NCI-H1436 treated with DMSO at 0.1 percent for 48 hours (cell line): ENCODE data around the gene C7orf33.
"Not testable (repeated sequence)": the region's sequence is repeated elsewhere in the genome, so short reads cannot be mapped to it uniquely, and the experiment has no call there.

Experiments used
- DNase-seq: peaks from one replicate; lab custom pipeline; 2025; lab: John Stamatoyannopoulos, UW

C7orf33 gene

GRCh38 chr7:148580446-148580845 lies 10.1 kb upstream of the C7orf33 start:
- DNase-seq = no peak

GRCh38 chr7:148581624-148582023 lies 8.9 kb upstream of the C7orf33 start:
- no peak for DNase-seq

GRCh38 chr7:148584154-148584827 lies 6.3 kb upstream of the C7orf33 start:
- DNase-seq = no peak

- no peak for DNase-seq
These were observed 5.2 kb upstream of the C7orf33 start for GRCh38 chr7:148585399-148585798.

- DNase-seq = no peak
These were observed 3.5 kb upstream of the C7orf33 start for GRCh38 chr7:148587076-148587475.

GRCh38 chr7:148588168-148588567 lies 2.4 kb upstream of the C7orf33 start:
- DNase-seq = no peak

GRCh38 chr7:148588670-148589131 lies 1.9 kb upstream of the C7orf33 start:
- DNase-seq = no peak

GRCh38 chr7:148589640-148590039 lies 926 bp upstream of the C7orf33 start:
- no peak for DNase-seq

GRCh38 chr7:148596354-148596753 lies 5.8 kb downstream of the C7orf33 start:
- DNase-seq = not testable (repeated sequence)

GRCh38 chr7:148598351-148598750 lies 7.8 kb downstream of the C7orf33 start:
- DNase-seq = no peak

GRCh38 chr7:148605350-148605749 lies 14.8 kb downstream of the C7orf33 start:
- no peak for DNase-seq

- DNase-seq = no peak
These were observed 16.6 kb downstream of the C7orf33 start for GRCh38 chr7:148607151-148607661.

GRCh38 chr7:148609045-148609725 lies 18.6 kb downstream of the C7orf33 start:
- DNase-seq = no peak

GRCh38 chr7:148611692-148612091 lies 21.1 kb downstream of the C7orf33 start:
- no peak for DNase-seq

- DNase-seq = no peak
These were observed 24.6 kb downstream of the C7orf33 start for GRCh38 chr7:148615085-148615730.

- DNase-seq = no peak
These were observed 30.3 kb downstream of the C7orf33 start for GRCh38 chr7:148620749-148621359.

GRCh38 chr7:148621563-148621962 lies 31.0 kb downstream of the C7orf33 start:
- DNase-seq = no peak

- no peak for DNase-seq
These were observed 32.5 kb downstream of the C7orf33 start for GRCh38 chr7:148622887-148623585.

- no peak for DNase-seq
These were observed 33.2 kb downstream of the C7orf33 start for GRCh38 chr7:148623586-148624282.

GRCh38 chr7:148624735-148625134 lies 34.2 kb downstream of the C7orf33 start:
- DNase-seq = no peak

GRCh38 chr7:148625342-148625741 lies 34.8 kb downstream of the C7orf33 start:
- no peak for DNase-seq
